HCEC 1CT (cell line): ENCODE measurements around the gene METAP1D.

ENCODE experiments used
- DNase-seq: peaks from one replicate; pipeline ENCODE4 v3.0.0-alpha.2; 2017

The METAP1D gene

DNA sequence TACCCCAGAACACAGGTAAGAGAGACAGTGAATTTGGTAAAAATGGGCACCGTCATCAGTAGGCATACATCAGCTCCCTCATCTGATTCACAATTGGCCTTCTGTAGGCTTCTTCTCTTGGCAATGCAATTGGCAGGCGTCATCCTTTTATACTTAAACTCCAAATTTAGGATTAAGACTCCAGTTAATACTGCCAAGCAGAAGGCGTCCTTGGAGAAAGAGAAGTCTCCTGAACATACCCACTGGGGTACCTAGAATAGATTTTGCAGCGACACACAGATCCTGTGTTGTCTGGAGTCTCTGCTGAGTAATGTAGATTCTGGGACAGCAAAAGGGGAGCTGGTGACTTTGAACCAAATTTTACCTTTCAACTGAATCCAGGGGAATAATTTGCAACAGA lies 592 bp upstream of the METAP1D start:
- no peak for DNase-seq

DNA sequence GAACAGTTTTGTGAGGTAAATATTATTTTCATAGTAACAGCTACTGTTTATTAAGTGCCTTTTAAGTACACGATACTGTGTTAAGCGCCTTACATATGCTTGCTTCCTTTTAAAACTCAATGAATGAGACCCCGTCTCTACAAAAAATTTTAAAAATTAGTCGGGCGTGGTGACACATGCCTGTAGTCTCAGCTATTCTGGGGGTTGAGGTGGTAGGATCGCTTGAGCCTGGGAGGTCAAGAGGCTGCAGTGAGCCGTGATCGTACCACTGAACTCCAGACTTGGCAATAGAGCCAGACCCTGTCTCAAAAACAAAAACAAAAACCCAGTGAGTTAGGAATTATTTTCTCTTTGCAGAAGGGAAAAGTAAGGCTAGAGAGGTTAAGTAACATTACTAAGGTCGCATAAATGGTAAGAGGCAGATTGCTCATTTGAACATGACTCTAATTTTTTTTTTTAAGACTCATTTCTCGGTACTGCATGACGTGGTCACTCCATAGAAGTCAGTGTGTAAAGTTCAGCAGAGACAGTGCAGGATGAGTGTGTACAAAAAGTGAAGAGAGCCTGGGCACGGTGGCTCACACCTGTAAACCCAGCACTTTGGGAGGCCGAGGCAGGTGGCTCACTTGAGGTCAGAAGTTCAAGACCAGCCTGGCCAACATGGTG lies 1.1 kb downstream of the METAP1D start:
- no peak for DNase-seq

- no peak for DNase-seq
Observed at GRCh38 chr2:172007372-172007771, 7.6 kb downstream of the METAP1D start.

GRCh38 chr2:172009823-172010222 lies 10.1 kb downstream of the METAP1D start:
- no peak for DNase-seq

DNA sequence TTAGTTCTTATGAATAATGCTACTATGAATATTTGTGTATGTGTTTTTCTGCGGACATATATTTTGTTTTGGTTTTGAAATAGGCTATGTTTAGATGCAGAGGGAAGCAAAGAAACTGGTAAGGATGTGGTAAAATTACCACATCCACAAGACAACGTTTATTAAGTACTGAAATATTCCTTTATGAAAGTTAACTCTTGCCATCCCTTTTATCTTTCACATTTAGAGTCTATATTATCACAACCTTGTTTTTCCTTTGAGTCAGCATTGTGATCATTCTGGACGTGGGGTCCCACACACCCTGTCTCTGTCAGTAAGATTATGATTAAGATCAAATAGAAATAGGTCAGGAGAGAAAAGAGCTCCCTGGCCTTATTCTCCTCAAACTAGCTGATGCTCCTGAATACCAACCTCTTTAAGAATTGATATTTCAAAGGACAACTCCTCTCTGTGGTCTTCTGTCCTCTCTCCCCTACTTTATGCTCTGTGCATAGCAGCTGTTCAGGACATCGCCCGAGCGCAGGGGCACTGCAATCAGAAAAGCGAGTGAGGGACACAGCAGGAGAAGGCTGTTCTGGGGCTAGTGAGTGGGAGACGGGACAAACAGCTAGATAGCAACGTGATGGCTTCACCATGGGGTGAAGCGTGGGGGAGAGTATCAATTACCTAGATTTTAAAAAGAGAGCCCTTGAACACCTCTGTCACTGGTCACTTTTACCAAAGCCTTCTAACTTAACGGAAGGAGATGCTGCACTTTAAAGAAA lies 12.2 kb downstream of the METAP1D start:
- DNase-seq, result no peak

DNA sequence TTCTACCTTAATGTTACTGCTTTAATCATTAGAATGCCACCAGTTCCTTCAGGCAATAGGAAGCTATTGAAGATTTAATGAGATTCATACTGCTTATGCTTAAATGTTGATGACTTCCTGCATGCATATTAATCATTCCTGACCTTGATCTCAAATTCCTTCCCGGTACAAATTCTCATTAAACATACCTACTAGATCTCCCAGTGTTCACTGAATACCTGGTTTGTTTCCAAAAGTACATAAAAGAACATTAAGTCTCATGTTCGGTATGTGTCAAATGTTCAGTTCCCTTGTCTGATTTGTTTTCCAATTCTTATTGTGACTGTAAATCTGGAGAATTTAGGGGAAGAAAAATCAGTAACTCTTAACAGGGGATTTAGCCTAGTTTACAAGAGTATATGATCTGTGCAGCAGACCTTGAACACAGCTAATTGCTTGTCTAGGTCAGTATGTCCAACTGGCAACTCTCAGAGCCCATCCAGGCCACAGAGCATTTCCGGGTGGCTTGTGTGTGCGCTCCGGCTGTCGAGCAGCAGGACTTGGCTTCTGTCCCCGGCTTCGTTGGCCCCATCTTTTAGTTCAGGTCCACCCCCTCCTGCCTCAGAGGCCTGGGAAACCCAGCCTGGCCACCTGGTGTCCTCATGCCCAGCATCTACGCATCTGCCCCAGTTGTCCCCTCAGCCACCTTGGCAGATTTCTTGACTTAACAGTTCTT lies 13.1 kb downstream of the METAP1D start:
- no peak for DNase-seq

DNA sequence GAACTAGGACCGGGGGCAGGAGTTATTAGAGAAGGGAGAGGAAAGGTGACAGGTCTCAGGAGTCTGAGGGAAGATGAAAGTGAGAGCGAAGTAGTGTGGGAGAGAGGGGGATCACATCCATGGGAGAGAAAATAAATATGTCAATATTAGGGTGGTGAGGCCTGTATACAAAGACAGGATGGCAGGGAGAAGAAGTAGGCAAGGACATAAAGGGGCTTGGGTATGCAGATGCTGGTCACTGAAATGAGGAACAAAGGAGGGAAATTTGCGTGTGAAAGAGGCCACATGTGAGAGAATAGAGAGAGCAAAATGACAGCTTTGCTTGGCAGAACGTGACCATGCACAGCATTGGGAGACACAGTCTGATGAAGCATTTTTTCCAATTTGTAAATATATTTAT lies 13.6 kb downstream of the METAP1D start:
- no peak for DNase-seq

DNA sequence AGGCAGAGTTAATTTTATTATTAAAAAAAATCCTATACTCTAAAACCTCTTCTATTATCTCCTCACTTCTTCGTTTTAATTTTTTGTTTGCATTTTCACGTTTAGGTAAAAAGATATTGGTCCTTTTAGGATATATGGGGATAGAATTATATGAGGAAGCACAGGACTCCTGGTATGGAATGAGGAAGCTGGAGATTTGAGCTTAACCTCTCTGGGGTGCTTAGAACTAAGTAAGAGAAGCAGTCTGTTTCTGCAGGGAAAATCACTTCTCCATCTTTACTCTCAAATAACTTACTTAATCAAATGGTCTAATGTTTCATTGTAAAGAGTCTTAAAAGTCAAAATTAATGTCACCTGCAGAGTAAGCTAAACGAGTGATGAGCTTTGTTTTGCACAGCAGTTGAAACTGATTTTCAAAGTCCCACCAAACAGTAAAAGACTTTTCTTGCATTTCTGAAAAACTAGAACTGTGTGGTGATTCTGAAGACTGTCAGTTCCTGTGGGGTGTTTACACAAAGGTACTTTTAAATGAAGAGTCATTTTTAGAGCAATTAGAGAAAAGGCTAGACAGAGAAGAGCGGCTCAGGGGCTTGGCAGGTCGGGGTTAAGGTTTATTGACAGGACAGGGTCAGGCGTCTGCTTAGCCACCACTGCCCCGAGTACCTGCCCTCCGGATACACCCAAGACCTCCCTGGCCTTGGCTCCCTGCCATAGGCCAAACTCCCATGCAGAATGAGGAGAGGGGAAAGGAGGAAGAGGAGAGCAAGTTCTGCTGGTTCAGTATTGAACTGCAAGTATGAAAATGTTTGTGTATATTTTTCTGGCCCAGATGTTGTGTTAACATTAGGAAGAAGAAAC lies 21.6 kb downstream of the METAP1D start:
- no peak for DNase-seq

- DNase-seq, result no peak
Observed at GRCh38 chr2:172021955-172022354, 22.2 kb downstream of the METAP1D start.

DNA sequence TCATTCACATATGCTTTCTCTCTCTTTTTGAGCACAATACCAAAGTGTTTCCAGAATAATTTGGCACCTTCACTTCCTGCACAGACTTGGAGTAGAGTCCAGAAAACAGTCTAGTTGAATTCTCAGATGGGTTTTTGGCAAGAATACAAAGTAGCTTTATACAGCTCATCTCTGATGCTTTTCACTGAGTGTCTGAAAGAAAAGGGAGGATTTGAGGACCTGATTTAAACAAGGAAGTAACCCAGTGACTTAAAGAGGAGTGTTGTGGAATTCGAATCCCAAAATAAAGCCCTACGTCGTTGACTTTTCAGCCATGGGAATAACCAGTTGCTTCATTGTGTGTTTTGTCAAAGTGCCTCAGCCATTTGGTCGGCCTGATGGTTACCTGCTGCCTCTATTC lies 31.8 kb downstream of the METAP1D start:
- DNase-seq, result no peak

GRCh38 chr2:172038121-172038520 lies 38.4 kb downstream of the METAP1D start:
- no peak for DNase-seq

- DNase-seq, result peak; percentile 52
Observed at GRCh38 chr2:172038604-172039003, 38.9 kb downstream of the METAP1D start.

DNA sequence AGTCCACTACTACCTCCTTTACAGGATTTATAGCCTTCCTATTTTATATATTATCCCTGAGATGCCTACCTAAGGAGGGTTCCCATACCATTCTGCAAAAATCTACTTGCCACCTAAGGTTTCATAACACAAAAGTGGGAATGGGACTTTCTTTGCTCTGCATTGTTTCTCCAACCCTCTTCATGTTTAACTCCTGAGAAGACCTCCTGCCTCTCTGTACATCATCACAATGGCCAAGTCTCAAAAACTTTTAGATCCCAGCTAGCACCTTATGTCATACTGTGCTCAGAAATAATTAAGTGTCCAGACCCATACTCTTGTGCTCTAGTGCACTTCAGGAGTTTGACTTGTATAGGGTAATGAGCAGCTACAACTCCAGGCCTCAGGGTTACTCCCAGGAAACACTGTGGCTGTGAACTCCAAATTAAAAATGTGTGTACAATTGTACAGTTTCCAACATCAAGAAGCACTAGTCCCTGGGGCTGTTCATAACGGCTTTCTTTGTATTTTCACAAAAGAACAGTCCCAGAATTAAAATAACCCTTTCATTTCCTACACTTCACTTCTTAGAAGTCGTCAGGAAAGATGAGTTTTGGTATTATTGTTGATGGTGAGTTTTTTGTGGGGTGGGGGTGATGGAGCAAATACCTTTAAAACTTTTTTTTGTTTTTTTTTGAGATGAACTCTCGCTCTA lies 39.4 kb downstream of the METAP1D start:
- DNase-seq, result no peak

DNA sequence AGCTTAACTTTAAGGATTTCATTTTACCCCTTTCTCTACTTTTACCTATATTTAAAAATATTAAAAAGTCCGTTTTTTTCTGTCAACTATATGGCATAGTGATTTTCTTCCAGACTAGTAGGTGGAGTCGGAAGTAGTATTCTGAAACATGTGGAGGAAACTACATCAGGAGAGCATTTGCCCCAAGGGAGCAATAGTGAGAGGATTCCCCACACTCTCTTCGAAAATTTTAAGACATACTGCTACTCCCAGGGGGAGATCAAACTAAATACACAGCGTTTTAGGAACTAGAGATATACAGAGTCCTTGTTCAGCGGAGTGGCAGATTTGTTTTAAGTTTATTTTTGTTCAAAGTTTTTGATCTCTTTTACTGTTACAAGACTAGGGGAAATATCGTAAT lies 40.6 kb downstream of the METAP1D start:
- no peak for DNase-seq

DNA sequence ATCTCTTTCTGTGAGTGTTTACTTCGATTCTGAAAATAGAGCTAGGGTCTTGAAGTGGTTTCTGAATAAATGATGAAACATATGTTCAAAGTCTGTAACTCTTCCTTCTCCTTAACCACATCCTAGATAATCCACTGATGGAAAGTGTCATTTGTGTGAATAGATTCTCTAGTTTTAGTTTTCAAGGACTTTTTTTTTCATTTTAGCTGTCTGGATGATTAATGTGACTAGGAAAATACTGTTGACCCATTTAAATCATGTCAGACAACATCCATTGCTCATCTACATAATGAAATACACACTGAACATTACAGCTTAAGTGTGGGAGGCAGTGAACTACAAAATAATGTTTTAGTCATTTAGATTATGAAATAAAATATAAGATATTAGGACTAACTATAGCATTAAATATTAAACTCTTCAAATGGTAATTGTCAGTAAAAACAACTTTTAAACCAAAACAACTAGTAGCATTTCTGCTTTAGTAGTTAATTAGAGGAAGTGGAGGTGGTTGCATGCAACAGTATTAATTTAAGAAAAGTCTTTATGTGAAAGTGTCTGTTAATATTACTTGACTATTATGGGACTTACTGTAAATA lies 46.4 kb downstream of the METAP1D start:
- DNase-seq, result no peak

- DNase-seq, result no peak
Observed at GRCh38 chr2:172046866-172047565, 47.3 kb downstream of the METAP1D start.

DNA sequence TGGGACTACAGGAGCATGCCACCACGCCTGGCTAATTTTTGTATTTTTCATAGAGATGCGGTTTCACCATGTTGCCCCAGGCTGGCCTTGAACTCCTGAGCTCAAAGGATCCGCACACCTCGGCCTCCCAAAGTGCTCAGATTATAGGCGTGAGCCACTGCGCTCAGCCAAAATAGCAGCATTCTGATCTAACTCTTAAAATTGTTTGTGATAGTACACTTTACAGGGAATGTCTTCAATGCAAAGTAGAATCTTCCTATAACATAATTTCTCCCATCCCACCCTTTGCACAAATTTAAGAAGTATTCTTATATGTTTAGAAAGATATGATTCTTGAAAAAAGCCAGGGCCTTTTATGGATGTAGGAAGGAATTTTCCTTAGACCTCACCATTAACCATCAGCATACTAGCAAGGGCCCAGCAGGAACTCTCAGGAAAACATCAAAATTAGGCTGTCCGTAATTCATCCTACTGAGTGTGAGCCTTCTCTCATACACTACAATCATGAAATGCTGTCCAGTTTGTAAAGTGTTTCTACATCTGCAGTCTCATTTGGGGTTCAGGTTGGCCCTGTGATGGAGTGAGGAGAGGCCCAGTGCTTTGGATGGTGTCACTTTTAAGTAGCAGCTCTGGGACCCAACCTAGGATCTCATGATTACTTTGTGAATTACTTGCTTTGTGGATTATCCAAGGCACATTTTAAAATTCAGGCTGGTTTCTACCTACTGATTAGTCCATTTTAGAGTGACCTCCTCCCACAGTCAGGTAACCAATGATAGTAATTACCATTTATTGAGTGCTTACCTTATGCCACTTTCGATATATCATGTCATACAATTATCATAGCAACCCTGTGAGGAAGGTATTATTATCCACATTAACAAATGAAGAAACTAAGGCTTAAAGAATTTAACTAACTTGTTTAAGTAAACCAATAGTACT lies 48.1 kb downstream of the METAP1D start:
- no peak for DNase-seq

DNA sequence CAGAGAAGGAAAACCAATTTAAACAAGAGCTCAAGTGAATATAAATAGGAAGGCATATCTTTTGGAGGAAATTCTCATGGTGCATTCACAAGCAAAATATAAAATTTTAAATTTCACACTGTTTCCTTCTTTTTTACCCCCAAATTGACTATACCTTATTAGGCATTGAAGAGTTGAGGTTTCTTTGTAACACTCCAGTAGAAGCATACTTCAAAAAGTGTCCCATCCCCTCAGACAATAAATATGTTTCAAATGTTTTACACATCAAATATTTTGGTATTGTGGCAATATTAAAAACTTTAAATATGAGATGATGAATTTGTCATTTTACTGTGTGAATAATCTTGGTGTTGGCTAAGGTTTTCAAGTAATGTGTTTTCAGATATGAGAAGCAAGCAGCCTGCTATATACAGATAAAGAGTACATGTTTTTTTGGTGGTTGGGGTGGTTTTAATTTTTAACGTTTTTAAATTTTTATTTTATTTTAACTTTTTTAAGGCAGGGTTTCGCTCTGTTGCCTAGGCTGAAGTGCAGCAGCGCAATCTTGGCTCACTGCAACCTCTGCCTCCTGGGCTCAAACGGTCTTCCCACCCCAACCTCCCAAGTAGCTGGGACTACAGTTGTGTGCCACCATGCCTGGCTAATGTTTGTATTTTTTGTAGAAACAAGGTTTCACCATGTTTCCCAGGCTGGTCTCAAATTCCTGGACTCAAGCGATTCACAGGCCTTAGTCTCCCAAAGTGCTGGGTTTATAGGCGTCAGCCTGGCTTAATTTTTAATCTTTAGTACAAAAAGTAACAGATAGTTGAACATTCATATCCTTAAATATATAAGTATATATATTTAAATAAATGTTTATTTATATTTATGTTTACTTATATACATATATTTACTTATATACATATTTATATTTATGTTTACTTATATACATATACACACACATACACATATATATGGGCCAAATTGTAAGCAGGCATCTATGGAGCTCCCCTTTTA lies 49.1 kb downstream of the METAP1D start:
- DNase-seq, result no peak
